OCI-LY3 (cell line): ENCODE results near the gene SP140.
"Not testable (repeated sequence)": the region's sequence is repeated elsewhere in the genome, so short reads cannot be mapped to it uniquely, and the experiment has no call there.

Source experiments
- H2AFZ ChIP-seq: fragments of 200-600, 300-600 bp; shearing (Covaris generic); 2 replicates; pipeline ENCODE4 v1.6.0; 2014; ENCODE audit warnings: antibody characterized with exemption, low read depth, low read length
- H3K27ac ChIP-seq: fragments of 200-600, 300-600 bp; sonication (generic); 2 replicates; pipeline ENCODE4 v1.5.1; 2014; ENCODE audit warnings: mild to moderate bottlenecking, low read length, moderate library complexity, mixed read lengths
- H3K27me3 ChIP-seq: fragments of 200-600, 300-600 bp; sonication (generic); 2 replicates; pipeline ENCODE4 v1.6.1; 2014; ENCODE audit warnings: low read depth, low read length, mixed read lengths
- H3K36me3 ChIP-seq: fragments of 200-600, 300-600 bp; sonication (generic); replicated peaks from 2 replicates; pipeline ENCODE3; 2014; ENCODE audit warnings: low read depth, low read length, mixed read lengths
- H3K4me1 ChIP-seq: fragments of 300-600, 200-600 bp; sonication (generic); 2 replicates; pipeline ENCODE4 v1.6.1; 2014; ENCODE audit warnings: low read length, mixed read lengths
- H3K4me2 ChIP-seq: fragments of 200-600, 300-600 bp; sonication (generic); 2 replicates; pipeline ENCODE4 v1.6.1; 2014; ENCODE audit warnings: low read length, mixed read lengths
- H3K4me3 ChIP-seq: fragments of 300-600, 200-600 bp; sonication (generic); 2 replicates; pipeline ENCODE4 v1.5.1; 2014; ENCODE audit warnings: antibody characterized with exemption, mild to moderate bottlenecking, low read length, moderate library complexity
- H3K79me2 ChIP-seq: fragments of 300-600, 200-600 bp; shearing (Covaris generic); 2 replicates; pipeline ENCODE4 v1.6.1; 2014; ENCODE audit warnings: mild to moderate bottlenecking, low read length, mixed read lengths
- H3K9ac ChIP-seq: fragments of 300-600, 200-600 bp; shearing (Covaris generic); 2 replicates; pipeline ENCODE4 v1.6.0; 2014; ENCODE audit warnings: mild to moderate bottlenecking, low read length, moderate library complexity
- H3K9me3 ChIP-seq: fragments of 200-600, 300-600 bp; shearing (Covaris generic); 2 replicates; pipeline ENCODE4 v1.6.1; 2014; ENCODE audit warnings: low read length, mixed read lengths; ENCODE audit not compliant: insufficient read depth
- H4K20me1 ChIP-seq: fragments of 200-600, 300-600 bp; sonication (generic); 2 replicates; pipeline ENCODE4 v1.6.1; 2016; ENCODE audit warnings: low read length, mixed read lengths; ENCODE audit not compliant: insufficient read depth
- CTCF ChIP-seq: fragments of 200-600, 300-600 bp; sonication (generic); IDR thresholded peaks from 2 replicates; pipeline ENCODE4 v1.5.1; 2014; ENCODE audit warnings: antibody characterized with exemption, low read length, low read depth
- EZH2phosphoT487 ChIP-seq: fragments of 200-600 bp; shearing (Covaris generic); IDR thresholded peaks from 2 replicates; pipeline ENCODE4 v1.6.1; 2018; ENCODE audit warnings: antibody characterized with exemption, mixed run types, low read depth

Gene SP140

DNA sequence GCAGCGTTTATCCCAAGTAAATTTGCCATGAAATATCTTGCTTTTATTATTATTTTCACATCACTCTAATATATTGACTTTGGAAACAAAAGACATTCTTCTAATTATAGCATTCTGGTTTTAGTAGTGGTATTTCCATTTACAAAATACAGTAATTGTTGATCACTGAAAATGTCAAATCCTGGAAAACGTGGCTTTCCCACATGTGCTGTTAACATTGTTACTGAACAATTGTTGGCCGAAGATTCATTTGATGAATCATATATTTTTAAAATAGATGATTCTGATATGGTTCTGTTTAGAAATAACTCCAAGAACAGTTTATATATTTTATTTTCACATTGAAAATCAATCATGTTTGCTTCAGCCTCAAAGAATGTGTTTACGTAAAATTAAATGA lies 32.9 kb downstream of the SP140 start:
- H2AFZ ChIP-seq = no peak overlapping the region
- H3K79me2 ChIP-seq = peaks cover 50% of the 10 kb centered on the region
- H3K36me3 ChIP-seq = peaks cover 40% of the 10 kb centered on the region
- no peak overlapping the region for H3K9ac ChIP-seq
- H3K27me3 ChIP-seq = no peaks in the 10 kb centered on the region
- no peak overlapping the region for H3K4me3 ChIP-seq
- TF ChIP-seq EZH2phosphoT487 = no peak
- no peak for TF ChIP-seq CTCF
- peaks cover 33% of the 10 kb centered on the region for H4K20me1 ChIP-seq
- peaks cover 39% of the 10 kb centered on the region for H3K4me1 ChIP-seq
- H3K27ac ChIP-seq = no peak overlapping the region; the same call in 1 of the 2 replicates
- H3K9me3 ChIP-seq = no peaks in the 10 kb centered on the region
- no peak overlapping the region for H3K4me2 ChIP-seq

DNA sequence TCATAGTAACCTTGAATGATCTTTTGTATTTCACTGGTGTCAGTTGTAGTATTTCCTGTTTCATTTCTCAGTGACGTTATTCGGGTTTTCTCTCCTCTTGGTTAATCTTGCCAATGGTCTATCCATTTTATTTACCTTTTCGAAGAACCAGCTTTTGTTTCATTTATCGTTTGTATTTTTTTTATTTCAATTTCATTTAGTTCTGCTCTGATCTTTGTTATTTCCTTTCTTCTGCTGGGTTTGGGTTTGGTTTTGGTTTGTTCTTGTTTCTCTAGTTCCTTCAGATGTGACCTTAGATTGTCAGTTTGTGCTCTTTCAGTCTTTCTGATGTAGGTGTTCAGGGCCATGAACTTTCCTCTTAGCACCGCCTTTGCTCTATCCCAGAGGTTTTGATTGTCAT lies 36.7 kb downstream of the SP140 start:
- peaks cover 33% of the 10 kb centered on the region for H4K20me1 ChIP-seq

DNA sequence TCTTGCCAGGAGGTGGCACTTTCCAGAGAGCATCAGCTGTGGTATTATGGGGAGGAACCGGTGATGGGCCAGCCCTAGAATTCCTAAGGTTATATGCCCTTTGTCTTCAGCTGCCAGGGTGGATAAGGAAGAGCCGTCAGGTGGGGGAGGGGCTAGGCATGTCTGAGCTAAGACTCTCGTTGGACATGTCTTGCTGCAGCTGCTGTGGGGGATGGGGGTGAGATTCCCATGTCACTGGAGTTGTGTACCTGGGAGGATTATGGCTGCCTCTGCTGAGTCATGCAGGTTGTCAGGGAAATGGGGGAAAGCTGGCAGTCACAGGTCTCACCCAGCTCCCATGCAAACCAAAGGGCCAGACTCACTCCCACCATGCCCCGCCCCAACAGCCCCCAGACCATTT lies 39.4 kb downstream of the SP140 start:
- not testable (repeated sequence) for H3K27me3 ChIP-seq, H3K4me2 ChIP-seq, H2AFZ ChIP-seq, H3K9me3 ChIP-seq, H3K36me3 ChIP-seq, H3K4me3 ChIP-seq, H3K9ac ChIP-seq
- peaks cover 25% of the 10 kb centered on the region for H4K20me1 ChIP-seq
- peak overlapping the region; percentile 98 for H3K27ac ChIP-seq
- H3K79me2 ChIP-seq = peaks cover 76% of the 10 kb centered on the region
- H3K4me1 ChIP-seq = peaks cover 79% of the 10 kb centered on the region

More for the DNA sequence above, 36.7 kb downstream of the SP140 start:
- H3K4me1 ChIP-seq = peaks cover 63% of the 10 kb centered on the region
- no peak overlapping the region for H2AFZ ChIP-seq
- H3K79me2 ChIP-seq = peaks cover 79% of the 10 kb centered on the region
- H3K4me3 ChIP-seq = no peak overlapping the region
- H3K9ac ChIP-seq = no peak overlapping the region
- peaks cover 14% of the 10 kb centered on the region for H3K36me3 ChIP-seq
- H3K27me3 ChIP-seq = no peaks in the 10 kb centered on the region
- H3K27ac ChIP-seq = peak overlapping the region; percentile 30; the same call in 1 of the 2 replicates
- no peak for TF ChIP-seq EZH2phosphoT487
- no peak for TF ChIP-seq CTCF
- H3K4me2 ChIP-seq = peak overlapping the region; percentile 22; the same call in 1 of the 2 replicates
- H3K9me3 ChIP-seq = no peaks in the 10 kb centered on the region

GRCh38 chr2:230266638-230267037 lies 41.1 kb downstream of the SP140 start:
- Histone ChIP-seq H3K9me3 (no peaks in the 10 kb centered on the region), H3K27ac (peak overlapping the region; percentile 98), H3K79me2 (peaks cover 68% of the 10 kb centered on the region), H3K36me3 (peaks cover 26% of the 10 kb centered on the region), H2AFZ (no peak overlapping the region), H3K4me3 (peak overlapping the region; percentile 38), H3K4me1 (peaks cover 76% of the 10 kb centered on the region), H3K27me3 (no peaks in the 10 kb centered on the region), H3K9ac (peak overlapping the region; percentile 60), H4K20me1 (peaks cover 15% of the 10 kb centered on the region), H3K4me2 (peak overlapping the region; percentile 61)
- TF ChIP-seq EZH2phosphoT487 (no peak), CTCF (no peak)
